ENCODE data around the gene UBAP1. TPM values are rescaled to one million over a fixed set of nuclear protein-coding genes. Genes with fewer than 3 reads are reported as not detected.
"Not testable (repeated sequence)": the region's sequence is repeated elsewhere in the genome, so short reads cannot be mapped to it uniquely, and the experiment has no call there.

UBAP1 gene
- total RNA-seq (2014; rRNA removed; shearing (Covaris generic)): 33.2 and 40.4 TPM in 2 replicates

DNA sequence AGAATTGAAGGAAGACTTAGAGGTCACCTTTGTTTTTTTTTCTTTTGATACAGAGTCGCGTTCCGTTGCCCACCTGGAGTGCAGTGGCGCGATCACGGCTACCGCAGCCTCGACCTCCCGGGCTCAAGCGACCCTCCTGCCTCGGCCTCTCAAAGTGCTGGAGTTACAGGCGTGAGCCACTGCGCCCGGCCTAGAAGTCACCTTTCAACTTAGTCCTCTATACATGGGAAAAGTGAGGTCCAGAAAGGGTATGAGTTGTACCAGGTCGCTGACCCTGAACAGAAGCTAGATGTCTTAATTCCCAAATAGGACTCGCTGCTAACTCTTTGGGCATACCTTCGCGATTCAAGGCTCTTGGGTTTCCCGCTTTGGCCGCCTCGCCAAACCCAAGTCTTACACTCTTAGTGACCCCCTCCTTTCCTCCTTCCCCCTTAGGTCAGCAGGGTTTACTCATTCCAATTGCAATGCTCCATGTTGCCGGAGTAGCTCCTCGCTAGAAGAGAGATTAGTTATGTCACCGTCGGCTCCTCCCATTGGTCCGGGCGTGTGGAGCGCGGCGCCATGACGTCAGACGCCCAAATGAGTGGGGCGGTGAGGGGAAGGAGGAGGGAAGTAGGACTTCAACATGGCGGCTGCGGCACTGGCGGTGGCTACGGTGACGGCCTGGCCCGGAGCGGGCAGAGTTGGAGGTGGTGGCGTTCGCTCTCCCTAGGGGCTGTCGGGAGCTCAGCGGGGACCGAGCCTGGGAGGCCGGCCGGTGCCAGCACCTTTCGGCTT, at the start of gene UBAP1:
UBAP1 (plus strand) TSS at position 608 of the 777 bp plus-strand sequence. CDS start 41,872 bp downstream, outside the sequence.
- peak; percentile 99 for DNase-seq (ENCODE audit: low read depth)

- DNase-seq (ENCODE audit: low read depth): no peak
Measured at GRCh38 chr9:34131571-34131970, 47.3 kb upstream of the UBAP1 start.

- no peak for DNase-seq (ENCODE audit: low read depth)
Measured at GRCh38 chr9:34133436-34133949, 45.4 kb upstream of the UBAP1 start.

- DNase-seq (ENCODE audit: low read depth): no peak
Measured at GRCh38 chr9:34134521-34134920, 44.3 kb upstream of the UBAP1 start.

GRCh38 chr9:34138644-34139043, 40.2 kb upstream of the UBAP1 start:
- DNase-seq (ENCODE audit: low read depth): not testable (repeated sequence)

DNA sequence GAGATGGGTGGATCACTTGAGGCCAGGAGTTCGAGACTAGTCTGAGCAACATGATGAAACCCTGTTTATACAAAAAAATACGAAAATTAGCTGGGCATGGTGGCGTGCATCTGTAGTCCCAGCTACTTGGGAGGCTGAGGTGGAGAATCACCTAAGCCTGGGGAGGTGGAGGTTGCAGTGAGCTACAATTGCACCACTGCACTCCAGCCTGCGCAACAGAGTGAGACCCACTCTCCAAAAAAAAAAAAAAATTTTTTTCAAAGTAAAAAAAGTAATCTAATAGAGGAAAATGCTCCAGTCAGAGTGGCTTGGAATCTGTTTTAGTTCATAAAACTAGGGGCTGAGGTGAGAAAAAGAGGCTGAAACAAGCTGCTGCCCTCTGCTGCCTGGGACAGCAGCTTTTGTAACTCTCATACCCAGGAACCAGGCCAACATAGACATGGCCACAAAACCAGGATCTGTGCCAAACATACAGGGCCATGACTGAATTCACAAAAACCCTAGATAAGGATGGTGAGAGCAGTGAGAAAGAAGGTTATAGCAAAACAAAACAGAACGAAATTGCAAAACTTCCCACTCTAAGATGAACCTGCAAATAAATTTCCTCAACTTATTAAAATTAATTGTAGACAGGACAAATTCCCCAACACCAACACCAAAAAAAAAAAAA, 39.2 kb upstream of the UBAP1 start:
- DNase-seq (ENCODE audit: low read depth): peak; percentile 91

DNA sequence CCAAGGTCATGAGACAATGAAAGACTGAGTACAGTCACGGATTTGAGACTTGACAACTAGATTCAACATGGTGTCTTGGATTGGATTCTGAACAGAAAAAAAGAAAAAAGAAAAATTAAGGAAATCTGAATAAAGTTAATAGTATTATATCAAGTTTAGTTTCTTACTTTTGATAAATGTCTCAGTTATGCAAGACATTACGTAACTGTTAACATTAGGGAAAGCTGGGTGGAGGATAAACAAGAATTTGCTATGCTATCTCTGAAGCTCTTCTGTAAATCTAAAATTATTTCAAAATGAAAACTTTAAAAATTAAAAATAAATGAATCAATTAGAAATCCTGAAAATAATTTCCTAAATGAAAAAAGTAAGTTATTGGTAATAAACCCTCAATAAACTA, 38.0 kb upstream of the UBAP1 start:
- no peak for DNase-seq (ENCODE audit: low read depth)

GRCh38 chr9:34143116-34143515, 35.7 kb upstream of the UBAP1 start:
- DNase-seq (ENCODE audit: low read depth): no peak

DNA sequence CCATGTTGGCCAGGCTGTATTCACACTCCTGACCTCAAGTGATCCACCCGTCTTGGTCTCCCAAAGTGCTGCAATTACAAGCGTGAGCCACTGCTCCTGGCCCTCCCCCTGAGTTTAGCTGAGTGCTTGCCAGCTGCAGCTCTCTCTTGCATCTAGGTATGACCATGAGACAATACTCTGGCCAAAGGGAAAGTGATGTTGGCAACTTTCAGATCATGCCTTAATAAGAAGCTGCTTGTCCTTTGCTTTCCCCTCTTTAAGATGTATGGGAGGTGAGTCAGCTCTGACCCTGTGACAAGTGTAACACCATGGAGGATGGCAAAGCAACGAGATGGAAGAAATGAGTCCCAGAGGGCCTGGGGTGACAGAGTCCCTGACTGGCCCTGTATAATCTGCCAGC, 33.7 kb upstream of the UBAP1 start:
- peak; percentile 83 for DNase-seq (ENCODE audit: low read depth)

DNA sequence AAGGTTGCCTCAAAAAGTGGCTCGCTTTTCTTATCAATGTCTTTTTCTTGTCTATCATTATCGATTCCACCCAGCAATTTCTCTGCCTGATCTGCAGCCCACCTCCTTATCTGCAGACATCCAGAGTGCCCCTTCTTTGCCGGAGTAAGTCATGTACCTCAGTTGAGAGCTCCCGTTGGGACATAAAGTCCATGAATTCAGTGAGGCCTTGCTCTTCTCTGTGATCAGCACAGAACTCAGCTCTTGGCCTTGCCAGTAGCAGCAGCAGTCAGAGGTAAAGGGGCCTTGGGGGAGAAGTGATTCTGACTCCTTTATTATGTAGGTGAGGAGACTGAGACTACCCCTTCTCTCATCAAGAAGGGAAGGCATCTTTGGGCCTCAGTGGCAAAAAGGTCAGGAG, 27.4 kb upstream of the UBAP1 start:
- no peak for DNase-seq (ENCODE audit: low read depth)

GRCh38 chr9:34154057-34154456, 24.8 kb upstream of the UBAP1 start:
- no peak for DNase-seq (ENCODE audit: low read depth)

GRCh38 chr9:34157318-34157717, 21.5 kb upstream of the UBAP1 start:
- no peak for DNase-seq (ENCODE audit: low read depth)

DNA sequence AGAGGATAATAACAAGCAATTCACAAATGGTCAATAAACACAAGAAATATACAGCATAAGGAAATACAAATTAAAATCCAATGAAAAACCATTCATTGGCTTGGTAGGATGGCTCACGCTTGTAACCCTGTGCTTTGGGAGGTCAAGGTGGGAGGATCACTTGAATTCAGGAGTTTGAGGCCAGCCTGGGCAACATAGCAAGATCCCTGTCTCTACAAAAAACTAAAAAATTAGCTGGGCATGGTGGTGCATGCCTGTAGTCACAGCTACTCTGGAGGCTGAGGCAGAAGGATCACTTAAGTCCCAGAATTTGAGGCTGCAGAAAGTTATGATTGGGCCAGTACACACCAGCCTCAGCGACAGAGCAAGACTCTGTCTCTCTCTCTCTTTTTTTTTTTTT, 20.9 kb upstream of the UBAP1 start:
- DNase-seq (ENCODE audit: low read depth): no peak

DNA sequence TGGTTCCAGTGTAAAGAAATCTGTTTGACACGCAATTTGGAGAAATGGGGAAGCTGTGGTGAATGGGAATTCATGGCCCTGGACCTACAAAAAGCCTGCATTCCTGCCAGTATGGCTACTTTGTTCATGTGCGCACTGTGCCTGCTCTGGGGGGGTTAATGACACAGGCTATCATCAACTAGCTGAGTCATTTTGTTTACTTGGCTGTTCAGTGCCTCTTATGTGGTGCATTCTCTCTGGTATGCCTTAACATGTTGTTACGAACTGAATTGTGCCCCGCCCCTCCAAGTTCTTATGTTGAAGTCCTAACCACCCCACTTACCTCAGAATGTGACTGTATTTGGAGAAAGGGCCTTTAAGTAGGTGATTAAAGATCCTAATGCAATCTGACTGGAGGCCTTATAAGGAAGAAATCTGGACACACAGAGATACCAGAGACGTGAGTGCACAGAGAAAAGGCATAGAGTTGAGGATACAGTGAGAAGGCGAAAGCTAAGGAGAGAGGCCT, 20.4 kb upstream of the UBAP1 start:
- DNase-seq (ENCODE audit: low read depth): peak; percentile 87

DNA sequence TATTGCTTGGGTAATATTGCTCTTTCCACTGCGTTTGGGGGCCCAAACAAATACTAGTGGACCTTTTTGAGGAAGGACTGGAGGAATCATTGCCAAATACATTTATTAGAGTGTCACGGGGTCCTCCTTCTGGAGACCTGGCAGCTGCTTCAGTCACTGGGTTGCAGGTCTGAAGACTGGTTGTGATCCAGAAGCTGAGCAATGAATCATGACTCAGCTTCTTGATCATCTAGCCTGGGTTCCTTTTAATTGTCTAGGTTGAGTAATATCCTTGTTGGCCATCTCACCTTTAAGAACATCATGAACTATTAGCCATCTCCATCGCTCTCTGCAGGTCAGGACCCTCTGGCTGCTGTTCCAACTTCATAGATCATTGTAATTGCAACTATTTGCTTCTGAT, 15.4 kb upstream of the UBAP1 start:
- DNase-seq (ENCODE audit: low read depth): peak; percentile 72

DNA sequence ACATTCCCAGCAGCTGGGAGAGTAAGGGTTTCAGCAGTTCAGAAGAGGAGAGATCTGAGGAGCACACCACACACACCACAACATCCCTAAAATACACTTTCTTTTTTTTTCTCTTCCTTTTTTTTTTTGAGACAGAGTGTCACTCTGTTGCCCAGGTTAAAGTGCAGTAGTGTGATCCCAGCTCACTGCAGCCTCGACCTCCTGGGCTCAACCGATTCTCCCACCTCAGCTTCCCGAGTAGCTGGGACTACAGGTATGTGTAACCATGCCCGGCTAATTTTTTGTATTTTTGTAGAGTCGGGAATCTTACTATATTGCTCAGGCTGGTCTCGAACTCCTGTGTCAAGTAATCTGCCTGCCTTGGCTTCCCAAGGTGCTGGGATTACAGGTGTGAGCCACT, 9.7 kb upstream of the UBAP1 start:
- DNase-seq (ENCODE audit: low read depth): no peak

GRCh38 chr9:34170237-34170991, 8.4 kb upstream of the UBAP1 start:
- no peak for DNase-seq (ENCODE audit: low read depth)

GRCh38 chr9:34171753-34172535, 6.9 kb upstream of the UBAP1 start:
- no peak for DNase-seq (ENCODE audit: low read depth)

DNA sequence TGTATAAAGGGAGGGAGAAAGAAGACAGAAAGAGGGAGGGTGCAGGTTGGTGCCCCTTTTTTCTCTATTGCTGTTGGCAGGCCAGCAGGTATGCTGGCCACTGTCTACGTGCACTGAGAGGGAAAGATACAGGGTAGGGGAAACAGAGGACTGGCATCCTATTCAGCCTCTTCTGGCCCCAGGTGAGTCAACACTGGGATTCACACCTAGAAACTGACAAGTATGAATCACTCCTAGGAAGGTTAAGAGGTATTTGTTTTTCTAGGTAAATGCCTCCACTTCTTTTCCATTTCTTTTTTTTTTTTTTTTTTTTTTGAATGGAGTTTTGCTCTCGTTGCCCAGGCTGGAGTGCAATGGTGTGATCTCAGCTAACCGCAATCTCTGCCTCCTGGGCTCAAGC, 2.8 kb upstream of the UBAP1 start:
- DNase-seq (ENCODE audit: low read depth): no peak

DNA sequence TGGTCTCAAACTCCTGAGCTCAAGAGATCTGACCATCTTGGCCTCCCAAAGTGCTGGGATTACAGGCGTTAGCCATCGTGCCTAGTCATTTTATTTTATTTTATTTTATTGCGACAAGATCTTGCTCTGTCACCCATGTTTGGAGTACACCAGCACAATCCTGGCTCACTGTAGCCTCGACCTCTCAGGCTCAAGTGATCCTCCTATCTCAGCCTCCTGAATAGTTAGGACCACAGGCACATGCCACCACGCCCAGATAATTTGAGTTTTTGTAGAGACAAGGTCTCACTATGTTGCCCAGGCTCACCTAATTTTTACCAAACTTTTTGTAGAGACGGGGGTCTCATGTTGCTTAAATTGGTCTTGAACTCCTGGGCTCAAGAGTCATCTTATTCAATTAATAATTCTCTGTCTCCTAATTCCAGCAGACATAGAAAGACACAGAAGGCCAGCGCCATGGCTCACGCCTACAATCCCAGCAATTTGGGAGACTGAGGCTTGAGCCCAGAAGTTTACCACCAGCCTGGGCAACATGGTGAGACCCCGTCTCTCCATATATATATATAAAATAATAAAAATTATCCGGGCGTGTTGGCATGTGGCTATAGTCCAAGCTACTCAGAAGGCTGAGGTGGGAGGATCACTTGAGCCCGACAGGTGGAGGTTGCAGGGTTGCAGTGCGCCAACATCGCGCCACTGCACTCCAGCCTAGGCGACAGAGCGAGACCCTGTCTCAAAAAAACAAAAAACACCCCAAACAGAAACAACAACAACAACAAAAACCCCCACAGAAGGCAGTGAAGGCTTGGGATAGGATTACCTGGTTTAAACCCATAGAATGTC, 1.0 kb upstream of the UBAP1 start:
- no peak for DNase-seq (ENCODE audit: low read depth)

Measured in M059J (cell line).